IMR-90 (cell line): ENCODE data around the gene OTUB2. TPM values are rescaled to one million over a fixed set of nuclear protein-coding genes. Genes with fewer than 3 reads are reported as not detected.

Source experiments
- ATAC-seq: fragments of 200-7000 bp; cut with Tn5 transposase; 2 replicates; pipeline ENCODE4 v1.9.1; 2020; ENCODE audit warnings: low read depth, mild to moderate bottlenecking, moderate library complexity
- BruUV-seq: library from RNA; stranded (reverse); fragments of 400-500 nt; replicated peaks from 2 replicates; lab custom pipeline; 2021; lab: Mats Ljungman, UMichigan
- CTCF ChIA-PET: fragments of 300-600 bp; formaldehyde crosslinking; extraction: SDS; loops from one replicate; lab custom pipeline; 2021; ENCODE audit warnings: antibody characterized with exemption; lab: Yijun Ruan, JAX
- POLR2A ChIA-PET: fragments of 300-600 bp; sonication (Branson Sonifier 250); formaldehyde crosslinking; loops from one replicate; lab custom pipeline; 2022; ENCODE audit warnings: antibody characterized with exemption; ENCODE audit not compliant: unreplicated experiment; lab: Charles Lee
- DNase-seq: peaks from one replicate; pipeline ENCODE4 v3.0.0; 2013
- H2AFZ ChIP-seq: replicated peaks from 2 replicates; pipeline ENCODE3; 2013; ENCODE audit warnings: low read length, mild to moderate bottlenecking; ENCODE audit not compliant: poor library complexity
- H2AK5ac ChIP-seq: 2 replicates; pipeline ENCODE4 v1.6.1; 2013; ENCODE audit warnings: low read depth, low read length, inconsistent platforms
- H2AK9ac ChIP-seq: replicated peaks from 2 replicates; pipeline ENCODE3; 2013; ENCODE audit warnings: mild to moderate bottlenecking, low read depth, low read length, moderate library complexity; ENCODE audit not compliant: poor library complexity
- H2BK120ac ChIP-seq: 2 replicates; pipeline ENCODE4 v1.6.1; 2013; ENCODE audit warnings: low read depth, low read length, inconsistent platforms
- H2BK15ac ChIP-seq: 3 replicates; pipeline ENCODE4 v1.6.1; 2013; ENCODE audit warnings: low read depth, low read length, inconsistent platforms
- H2BK20ac ChIP-seq: 2 replicates; pipeline ENCODE4 v1.6.1; 2013; ENCODE audit warnings: low read depth, mild to moderate bottlenecking, inconsistent platforms, low read length, moderate library complexity
- H2BK5ac ChIP-seq: 2 replicates; pipeline ENCODE4 v1.6.1; 2013; ENCODE audit warnings: mild to moderate bottlenecking, low read depth, low read length, inconsistent platforms; ENCODE audit not compliant: poor library complexity, severe bottlenecking
- H3K14ac ChIP-seq: replicated peaks from 2 replicates; pipeline ENCODE4 v1.6.1; 2013; ENCODE audit warnings: low read depth, low read length, inconsistent platforms
- H3K18ac ChIP-seq: 2 replicates; pipeline ENCODE4 v1.6.1; 2013; ENCODE audit warnings: low read depth, low read length, control low read depth
- H3K23ac ChIP-seq: 2 replicates; pipeline ENCODE4 v1.6.1; 2013; ENCODE audit warnings: low read depth, low read length, inconsistent platforms
- H3K27ac ChIP-seq: 2 replicates; pipeline ENCODE4 v1.5.1; 2013; ENCODE audit warnings: mild to moderate bottlenecking, control low read depth, low read length; ENCODE audit not compliant: insufficient read depth
- H3K27me3 ChIP-seq: 2 replicates; pipeline ENCODE4 v1.6.1; 2013; ENCODE audit warnings: low read length; ENCODE audit not compliant: control insufficient read depth, insufficient read depth
- H3K36me3 ChIP-seq: 2 replicates; pipeline ENCODE4 v1.6.1; 2013; ENCODE audit warnings: low read length, mixed read lengths; ENCODE audit not compliant: control insufficient read depth, insufficient read depth
- H3K4ac ChIP-seq: 2 replicates; pipeline ENCODE4 v1.6.1; 2013; ENCODE audit warnings: low read depth, low read length, inconsistent platforms
- H3K4me1 ChIP-seq: 2 replicates; pipeline ENCODE4 v1.6.1; 2013; ENCODE audit warnings: low read length, mixed read lengths; ENCODE audit not compliant: control insufficient read depth, insufficient read depth
- H3K4me2 ChIP-seq: 2 replicates; pipeline ENCODE4 v1.6.1; 2013; ENCODE audit warnings: low read depth, mild to moderate bottlenecking, control low read depth, low read length, moderate library complexity
- H3K4me3 ChIP-seq: 2 replicates; pipeline ENCODE4 v1.5.1; 2013; ENCODE audit warnings: low read depth, mild to moderate bottlenecking, control low read depth, low read length, moderate library complexity; ENCODE audit not compliant: insufficient read depth
- H3K56ac ChIP-seq: 2 replicates; pipeline ENCODE4 v1.6.1; 2013; ENCODE audit warnings: low read length, inconsistent platforms; ENCODE audit not compliant: insufficient read depth; ENCODE audit errors: extremely low read depth
- H3K79me1 ChIP-seq, 2 experiments: 2 replicates each; pipeline ENCODE4 v1.6.1; 2013; ENCODE audit warnings: low read length in 2 of 2, inconsistent platforms in 1 of 2, low read depth in 1 of 2
- H3K9ac ChIP-seq: 2 replicates; pipeline ENCODE4 v1.6.1; 2013; ENCODE audit warnings: low read depth, low read length, control low read depth
- H3K9me1 ChIP-seq: 2 replicates; pipeline ENCODE4 v1.6.1; 2013; ENCODE audit warnings: low read length, inconsistent platforms; ENCODE audit not compliant: insufficient read depth
- H3K9me3 ChIP-seq: 2 replicates; pipeline ENCODE4 v1.6.1; 2013; ENCODE audit warnings: low read length; ENCODE audit not compliant: control insufficient read depth, insufficient read depth
- H4K20me1 ChIP-seq: 2 replicates; pipeline ENCODE4 v1.6.1; 2013; ENCODE audit warnings: low read length, inconsistent platforms; ENCODE audit not compliant: insufficient read depth
- H4K5ac ChIP-seq: 2 replicates; pipeline ENCODE4 v1.6.1; 2013; ENCODE audit warnings: mild to moderate bottlenecking, low read depth, low read length, control low read depth
- H4K8ac ChIP-seq, 2 experiments: 2 replicates each; pipeline ENCODE4 v1.6.1; 2013; ENCODE audit warnings: low read depth in 2 of 2, low read length in 2 of 2, control low read depth in 1 of 2, inconsistent platforms in 1 of 2
- H4K91ac ChIP-seq: 2 replicates; pipeline ENCODE4 v1.6.1; 2013; ENCODE audit warnings: low read depth, low read length, inconsistent platforms; ENCODE audit not compliant: insufficient read depth
- CEBPB ChIP-seq: IDR thresholded peaks from 2 replicates; pipeline ENCODE4 v1.6.1; 2012; ENCODE audit warnings: low read depth, low read length, improper control_type of control experiment
- RAD21 ChIP-seq: IDR thresholded peaks from 2 replicates; pipeline ENCODE4 v1.6.1; 2012; ENCODE audit warnings: low read length, improper control_type of control experiment
- WGBS, 2 experiments: methylation state at CpG; one replicate each; pipeline versions ENCODE4 v1.1.5 to v1.1.7; 2013; ENCODE audit warnings: missing lambda C conversion rate in 2 of 2; ENCODE audit not compliant: insufficient read length in 1 of 2; ENCODE audit errors: extremely low coverage in 2 of 2; 5-methylcytosine and 5-hydroxymethylcytosine counted together
- dilution Hi-C: fragments of 300-500 bp; cut with HindIII; formaldehyde crosslinking; loops from one replicate; pipeline ENCODE4 v1.14.3; 2018; ENCODE audit warnings: low sequenced_read_pairs; ENCODE audit not compliant: unreplicated experiment
- in situ Hi-C: fragments of 300-500 bp; cut with MboI; formaldehyde crosslinking; loops from 3 replicates; pipeline ENCODE4 v1.14.3; 2019; ENCODE audit warnings: low sequenced_read_pairs, inconsistent platforms, mixed read lengths
- intact Hi-C: fragments of 100-400 bp; cut with micrococcal nuclease; formaldehyde crosslinking; loops from 2 replicates; pipeline ENCODE4 v1.10.0; 2022
- polyA plus RNA-seq, 3 experiments: library from polyadenylated mRNA; depleted of rRNA; stranded (reverse); fragments of >200 nt; gene quantifications; 2 replicates each; pipeline ENCODE4 v1.2.3, GENCODE V29; 2012; ENCODE audit warnings: low replicate concordance in 1 of 3
- total RNA-seq: library from RNA; depleted of rRNA; stranded (reverse); fragments of >200 nt; gene quantifications from 2 replicates; pipeline ENCODE4 v1.2.3, GENCODE V29; 2012
- TF ChIP-seq, protein P1 (sequence below): fragments of 150-350 bp; IDR thresholded peaks from 2 replicates; pipeline ENCODE4 v1.6.1; 2016; ENCODE audit warnings: low read depth, mild to moderate bottlenecking, low read length, moderate library complexity, borderline replicate concordance
- TF ChIP-seq, protein P2 (sequence below): conservative IDR thresholded peaks from 2 replicates; pipeline ENCODE4 v1.5.1; 2012; ENCODE audit warnings: mild to moderate bottlenecking, low read depth, low read length, improper control_type of control experiment

The OTUB2 gene
- total and polyA plus RNA-seq, 2 of the 4 experiments (the other 2 are of a cell fraction): 1.1 to 2.5 TPM

DNA sequence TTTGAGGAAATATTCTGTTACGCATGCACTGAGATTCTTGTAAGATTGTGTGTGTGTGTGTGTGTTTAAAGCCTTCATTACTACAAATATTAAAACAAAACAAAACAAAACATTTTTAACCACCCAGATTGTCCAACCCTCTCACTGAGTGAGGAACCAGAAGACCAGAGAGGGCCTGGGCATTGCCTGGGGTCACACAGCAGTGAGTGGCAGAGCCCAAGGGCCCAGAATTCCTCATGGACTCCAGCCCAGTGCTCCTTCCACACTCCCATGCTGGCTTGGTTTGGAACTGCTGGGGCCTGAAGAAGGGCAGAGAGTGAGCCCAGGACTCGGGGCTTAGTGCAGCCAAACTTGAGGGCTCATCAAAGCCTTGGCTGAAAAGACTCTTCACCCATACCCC is 1.6 kb upstream of the OTUB2 start:
- H2AFZ ChIP-seq: no peak overlapping the region
- no peak overlapping the region for H2AK9ac ChIP-seq
- H3K18ac ChIP-seq: no peak overlapping the region
- intact Hi-C loops: no loop called here
- no TSS peak for BruUV-seq
- dilution Hi-C loops: no loop called here
- H4K5ac ChIP-seq: no peak overlapping the region
- no peak overlapping the region for H2BK15ac ChIP-seq
- in situ Hi-C loops: no loop called here
- H3K4ac ChIP-seq: no peak overlapping the region
- no peaks in the 10 kb centered on the region; the same call in none of the 2 replicates for H3K27me3 ChIP-seq
- H3K14ac ChIP-seq: no peak overlapping the region
- no peak overlapping the region for H2BK120ac ChIP-seq
- no peak overlapping the region for H3K9ac ChIP-seq
- no peaks in the 10 kb centered on the region for H3K9me3 ChIP-seq
- H3K4me2 ChIP-seq: no peak overlapping the region
- H3K56ac ChIP-seq: no peak overlapping the region
- no peak overlapping the region for H4K91ac ChIP-seq
- TF ChIP-seq, protein P1, sequence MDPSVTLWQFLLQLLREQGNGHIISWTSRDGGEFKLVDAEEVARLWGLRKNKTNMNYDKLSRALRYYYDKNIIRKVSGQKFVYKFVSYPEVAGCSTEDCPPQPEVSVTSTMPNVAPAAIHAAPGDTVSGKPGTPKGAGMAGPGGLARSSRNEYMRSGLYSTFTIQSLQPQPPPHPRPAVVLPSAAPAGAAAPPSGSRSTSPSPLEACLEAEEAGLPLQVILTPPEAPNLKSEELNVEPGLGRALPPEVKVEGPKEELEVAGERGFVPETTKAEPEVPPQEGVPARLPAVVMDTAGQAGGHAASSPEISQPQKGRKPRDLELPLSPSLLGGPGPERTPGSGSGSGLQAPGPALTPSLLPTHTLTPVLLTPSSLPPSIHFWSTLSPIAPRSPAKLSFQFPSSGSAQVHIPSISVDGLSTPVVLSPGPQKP: no peak
- TF ChIP-seq RAD21 (no peak), CEBPB (no peak)
- TF ChIP-seq, protein P2, sequence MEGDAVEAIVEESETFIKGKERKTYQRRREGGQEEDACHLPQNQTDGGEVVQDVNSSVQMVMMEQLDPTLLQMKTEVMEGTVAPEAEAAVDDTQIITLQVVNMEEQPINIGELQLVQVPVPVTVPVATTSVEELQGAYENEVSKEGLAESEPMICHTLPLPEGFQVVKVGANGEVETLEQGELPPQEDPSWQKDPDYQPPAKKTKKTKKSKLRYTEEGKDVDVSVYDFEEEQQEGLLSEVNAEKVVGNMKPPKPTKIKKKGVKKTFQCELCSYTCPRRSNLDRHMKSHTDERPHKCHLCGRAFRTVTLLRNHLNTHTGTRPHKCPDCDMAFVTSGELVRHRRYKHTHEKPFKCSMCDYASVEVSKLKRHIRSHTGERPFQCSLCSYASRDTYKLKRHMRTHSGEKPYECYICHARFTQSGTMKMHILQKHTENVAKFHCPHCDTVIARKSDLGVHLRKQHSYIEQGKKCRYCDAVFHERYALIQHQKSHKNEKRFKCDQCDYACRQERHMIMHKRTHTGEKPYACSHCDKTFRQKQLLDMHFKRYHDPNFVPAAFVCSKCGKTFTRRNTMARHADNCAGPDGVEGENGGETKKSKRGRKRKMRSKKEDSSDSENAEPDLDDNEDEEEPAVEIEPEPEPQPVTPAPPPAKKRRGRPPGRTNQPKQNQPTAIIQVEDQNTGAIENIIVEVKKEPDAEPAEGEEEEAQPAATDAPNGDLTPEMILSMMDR: no peak
- no peak overlapping the region for H2AK5ac ChIP-seq
- no peak overlapping the region for H2BK5ac ChIP-seq
- WGBS, 2 experiments: no CpG with 5 or more reads among the region's 2 CpGs
- H4K20me1 ChIP-seq: no peaks in the 10 kb centered on the region
- no peaks in the 10 kb centered on the region for H3K36me3 ChIP-seq
- DNase-seq: no peak
- no peak overlapping the region for H2BK20ac ChIP-seq
- POLR2A ChIA-PET: no interaction called here
- H3K23ac ChIP-seq: no peak overlapping the region
- CTCF ChIA-PET: no interaction called here
- H4K8ac ChIP-seq: no peak overlapping the region
- 0 out of 4 replicates have a peak, but pooled peaks cover 0 to 4% of the 10 kb centered on the region in 2 experiments for H3K79me1 ChIP-seq
- no peak overlapping the region for H3K27ac ChIP-seq
- H3K4me1 ChIP-seq: no peaks in the 10 kb centered on the region; the same call in 1 of the 2 replicates
- 0 out of 2 replicates have a peak, but pooled peaks cover 5% of the 10 kb centered on the region for H3K9me1 ChIP-seq
- ATAC-seq: no peak
- no peak overlapping the region for H3K4me3 ChIP-seq
